ENCODE data around the gene ZBED5. TPM values are rescaled to one million over a fixed set of nuclear protein-coding genes. Genes with fewer than 3 reads are reported as not detected.

Gene ZBED5
- total and polyA plus RNA-seq, 7 donors: 20.0 to 47.8 (median 26.4) TPM

- H3K36me3 ChIP-seq (ENCODE audit: insufficient read depth in 1 of 2, low read depth in 1 of 2): peaks cover 0 to 2% of the 10 kb centered on the region in 2 donors
- no peak overlapping the region for H3K27ac ChIP-seq
- TF ChIP-seq CTCF (IDR thresholded peaks at IDR 0.05): no peak
- no peaks in the 10 kb centered on the region for H3K27me3 ChIP-seq (ENCODE audit: insufficient read depth in 3 of 3, low read length in 2 of 3)
- no peak for ATAC-seq
- no peak for DNase-seq
- WGBS, 3 donors: 87 to 88% (median 88%) methylated on average over 3 of the region's 3 CpGs
- intact Hi-C loops (cut with DNase I): loop anchor here in 1 of 2 donors (1.0 kb wide), 1 partner anchor 13 kb away; no protein-coding TSS in a partner anchor
- H3K9me3 ChIP-seq: no peaks in the 10 kb centered on the region
- H3K4me3 ChIP-seq: no peak overlapping the region
- H3K4me1 ChIP-seq: peaks cover 20% of the 10 kb centered on the region
Measured at GRCh38 chr11:10881892-10882291, 24.0 kb upstream of the ZBED5 start.

- H3K4me1 ChIP-seq: peaks cover 19% of the 10 kb centered on the region
- intact Hi-C loops (cut with DNase I): loop anchor here in 1 of 2 donors (2.0 kb wide), 1 partner anchor 476 kb away; no protein-coding TSS in a partner anchor
- peak; percentile 59 for TF ChIP-seq CTCF (IDR thresholded peaks at IDR 0.05)
- 94 to 97% (median 95%) methylated on average over 7 of the region's 7 CpGs for WGBS, 3 donors
- H3K27ac ChIP-seq: no peak overlapping the region
- no peaks in the 10 kb centered on the region for H3K27me3 ChIP-seq (ENCODE audit: insufficient read depth in 3 of 3, low read length in 2 of 3)
- DNase-seq: no peak
- H3K36me3 ChIP-seq (ENCODE audit: insufficient read depth in 1 of 2, low read depth in 1 of 2): peaks cover 0 to 2% of the 10 kb centered on the region in 2 donors
- no peak overlapping the region for H3K4me3 ChIP-seq
- ATAC-seq: peak in 3 of 4 donors; percentile 71 to 82 (median 80)
- peaks cover 3% of the 10 kb centered on the region for H3K9me3 ChIP-seq
Measured at GRCh38 chr11:10878408-10879214, 20.8 kb upstream of the ZBED5 start.

- TF ChIP-seq CTCF (IDR thresholded peaks at IDR 0.05): no peak
- no peaks in the 10 kb centered on the region for H3K27me3 ChIP-seq (ENCODE audit: insufficient read depth in 3 of 3, low read length in 2 of 3)
- intact Hi-C loops (cut with DNase I): no loop called here
- ATAC-seq (no peak), DNase-seq (no peak)
- peaks cover 21% of the 10 kb centered on the region for H3K9me3 ChIP-seq
- H3K4me3 ChIP-seq: no peak overlapping the region
- peaks cover 19% of the 10 kb centered on the region for H3K4me1 ChIP-seq
- peaks cover 0 to 2% of the 10 kb centered on the region in 2 donors for H3K36me3 ChIP-seq (ENCODE audit: insufficient read depth in 1 of 2, low read depth in 1 of 2)
- peak overlapping the region; percentile 58 for H3K27ac ChIP-seq
Measured at GRCh38 chr11:10876158-10876557, 18.3 kb upstream of the ZBED5 start.

GRCh38 chr11:10875430-10876021, 17.7 kb upstream of the ZBED5 start:
- DNase-seq: no peak
- H3K27ac ChIP-seq: peak overlapping the region; percentile 27
- WGBS, 3 donors: 89 to 95% (median 90%) methylated on average over 2 of the region's 2 CpGs
- peaks cover 0 to 2% of the 10 kb centered on the region in 2 donors for H3K36me3 ChIP-seq (ENCODE audit: insufficient read depth in 1 of 2, low read depth in 1 of 2)
- ATAC-seq: no peak
- H3K9me3 ChIP-seq: peaks cover 21% of the 10 kb centered on the region
- peaks cover 19% of the 10 kb centered on the region for H3K4me1 ChIP-seq
- no peaks in the 10 kb centered on the region for H3K27me3 ChIP-seq (ENCODE audit: insufficient read depth in 3 of 3, low read length in 2 of 3)
- intact Hi-C loops (cut with DNase I): no loop called here
- no peak for TF ChIP-seq CTCF (IDR thresholded peaks at IDR 0.05)
- no peak overlapping the region for H3K4me3 ChIP-seq

Measured in psoas muscle (tissue), 8 donors.